Measurements from ENCODE around the gene TMEM86B. TPM values are rescaled to one million over a fixed set of nuclear protein-coding genes. Genes with fewer than 3 reads are reported as not detected.
A peak's percentile ranks its signal among the peaks of the same experiment; 100 is the strongest.

The TMEM86B gene
- polyA plus RNA-seq (2014; cell fraction: cytosol; rRNA removed): 0.29 and 0.75 TPM in 2 replicates
- 6.8 and 8.0 TPM in 2 replicates for polyA plus RNA-seq (2014; cell fraction: nucleus; rRNA removed)

- no peak for DNase-seq (ENCODE audit: low spot score)
These were observed at the start of gene TMEM86B for GRCh38 chr19:55228403-55229031. TSS of gene TMEM86B (minus strand) at chr19:55228763. CDS start at chr19:55228741, 22 bp downstream.

GRCh38 chr19:55277494-55277893 is 48.9 kb upstream of the TMEM86B start:
- DNase-seq (ENCODE audit: low spot score): no peak

- no peak for DNase-seq (ENCODE audit: low spot score)
These were observed 48.3 kb upstream of the TMEM86B start for GRCh38 chr19:55276720-55277430.

GRCh38 chr19:55275851-55276719 is 47.5 kb upstream of the TMEM86B start:
- DNase-seq (ENCODE audit: low spot score): no peak

- DNase-seq (ENCODE audit: low spot score): no peak
These were observed 45.6 kb upstream of the TMEM86B start for GRCh38 chr19:55273978-55274707.

GRCh38 chr19:55272142-55272541 is 43.6 kb upstream of the TMEM86B start:
- no peak for DNase-seq (ENCODE audit: low spot score)

GRCh38 chr19:55270172-55270942 is 41.8 kb upstream of the TMEM86B start:
- no peak for DNase-seq (ENCODE audit: low spot score)

- no peak for DNase-seq (ENCODE audit: low spot score)
These were observed 40.7 kb upstream of the TMEM86B start for GRCh38 chr19:55269299-55269698.

GRCh38 chr19:55266840-55267239 is 38.3 kb upstream of the TMEM86B start:
- no peak for DNase-seq (ENCODE audit: low spot score)

- no peak for DNase-seq (ENCODE audit: low spot score)
These were observed 37.8 kb upstream of the TMEM86B start for GRCh38 chr19:55266404-55266803.

- DNase-seq (ENCODE audit: low spot score): no peak
These were observed 37.3 kb upstream of the TMEM86B start for GRCh38 chr19:55265723-55266386.

- DNase-seq (ENCODE audit: low spot score): no peak
These were observed 36.6 kb upstream of the TMEM86B start for GRCh38 chr19:55265173-55265572.

GRCh38 chr19:55264531-55264930 is 36.0 kb upstream of the TMEM86B start:
- DNase-seq (ENCODE audit: low spot score): no peak

GRCh38 chr19:55262359-55262758 is 33.8 kb upstream of the TMEM86B start:
- DNase-seq (ENCODE audit: low spot score): no peak

GRCh38 chr19:55261671-55262126 is 33.1 kb upstream of the TMEM86B start:
- no peak for DNase-seq (ENCODE audit: low spot score)

GRCh38 chr19:55259540-55260210 is 31.1 kb upstream of the TMEM86B start:
- DNase-seq (ENCODE audit: low spot score): no peak

- DNase-seq (ENCODE audit: low spot score): peak; percentile 96
These were observed 30.4 kb upstream of the TMEM86B start, which contains the start of gene PPP6R1 for GRCh38 chr19:55258828-55259539. TSS of gene PPP6R1 (minus strand) at chr19:55259017. CDS start at chr19:55247103, 11,914 bp downstream.

GRCh38 chr19:55258476-55258827 is 29.9 kb upstream of the TMEM86B start:
- DNase-seq (ENCODE audit: low spot score): no peak

All from SK-N-DZ (cell line).